IPS-NIHi7 (cell line): Measurements from ENCODE around the gene WDR18.

Experiments used
- DNase-seq: peaks from one replicate; pipeline ENCODE4 v3.0.0; 2012; ENCODE audit warnings: mixed read lengths; ENCODE audit errors: extremely low spot score

The WDR18 gene

GRCh38 chr19:964761-965694 lies 19.1 kb upstream of the WDR18 start:
- DNase-seq, result no peak

- DNase-seq, result no peak
These were observed 17.6 kb upstream of the WDR18 start for GRCh38 chr19:966485-967088.

GRCh38 chr19:970695-971094 lies 13.4 kb upstream of the WDR18 start:
- DNase-seq, result peak; percentile 63

- DNase-seq, result no peak
These were observed 12.3 kb upstream of the WDR18 start for GRCh38 chr19:971795-972194.

GRCh38 chr19:972281-972680 lies 11.9 kb upstream of the WDR18 start:
- DNase-seq, result no peak

GRCh38 chr19:973726-974563 lies 10.2 kb upstream of the WDR18 start:
- DNase-seq, result no peak

GRCh38 chr19:974564-975257 lies 9.4 kb upstream of the WDR18 start:
- DNase-seq, result no peak

- no peak for DNase-seq
These were observed 7.7 kb upstream of the WDR18 start for GRCh38 chr19:976476-976875.

- no peak for DNase-seq
These were observed 7.1 kb upstream of the WDR18 start for GRCh38 chr19:977058-977464.

GRCh38 chr19:979318-979741 lies 4.8 kb upstream of the WDR18 start:
- DNase-seq, result no peak

GRCh38 chr19:980133-980998 lies 3.8 kb upstream of the WDR18 start:
- peak; percentile 64 for DNase-seq

GRCh38 chr19:982567-983170 lies 1.5 kb upstream of the WDR18 start:
- DNase-seq, result peak; percentile 95

GRCh38 chr19:986083-986482 lies 1.9 kb downstream of the WDR18 start:
- DNase-seq, result no peak

GRCh38 chr19:988081-988480 lies 3.9 kb downstream of the WDR18 start:
- no peak for DNase-seq

GRCh38 chr19:988510-988909 lies 4.4 kb downstream of the WDR18 start:
- no peak for DNase-seq

GRCh38 chr19:989381-990081 lies 5.4 kb downstream of the WDR18 start:
- no peak for DNase-seq

GRCh38 chr19:990119-990571 lies 6.0 kb downstream of the WDR18 start:
- DNase-seq, result no peak

GRCh38 chr19:990746-991145 lies 6.6 kb downstream of the WDR18 start:
- DNase-seq, result no peak

GRCh38 chr19:991174-991931 lies 7.2 kb downstream of the WDR18 start:
- peak; percentile 67 for DNase-seq
